ENCODE measurements around the gene PTPRD. TPM values are rescaled to one million over a fixed set of nuclear protein-coding genes. Genes with fewer than 3 reads are reported as not detected.

Gene PTPRD
- total and polyA plus RNA-seq, 2 of the 4 experiments (the other 2 are of a cell fraction) = 0.07 to 0.18 TPM

- H4K8ac ChIP-seq (ENCODE audit: low read depth in 2 of 2, low read length in 2 of 2) = no peak overlapping the region
- H3K9ac ChIP-seq (ENCODE audit: low read depth, low read length) = no peak overlapping the region
- POLR2A ChIA-PET (ENCODE audit: unreplicated experiment) = no interaction called here
These were observed 1754.7 kb downstream of the PTPRD start for GRCh38 chr9:8857926-8858595.

More at GRCh38 chr9:8857926-8858595, 1754.7 kb downstream of the PTPRD start:
- Histone ChIP-seq H3K9me1 (ENCODE audit: insufficient read depth, low read length) (no peaks in the 10 kb centered on the region), H3K27ac (ENCODE audit: insufficient read depth, low read length) (no peak overlapping the region), H2AK5ac (ENCODE audit: low read depth, low read length) (no peak overlapping the region), H3K36me3 (ENCODE audit: control insufficient read depth, insufficient read depth, low read length) (no peaks in the 10 kb centered on the region), H3K4me3 (ENCODE audit: insufficient read depth, low read depth, low read length) (peak overlapping the region; percentile 38; the same call in 1 of the 2 replicates), H2BK120ac (ENCODE audit: low read depth, low read length) (no peak overlapping the region), H3K4me2 (ENCODE audit: low read depth, low read length) (peak overlapping the region; percentile 42; the same call in 1 of the 2 replicates), H3K9me3 (ENCODE audit: control insufficient read depth, insufficient read depth, low read length) (no peaks in the 10 kb centered on the region), H3K23ac (ENCODE audit: low read depth, low read length) (no peak overlapping the region), H2BK15ac (ENCODE audit: low read depth, low read length) (no peak overlapping the region), H3K79me1 (ENCODE audit: low read depth in 1 of 2, low read length in 2 of 2) (no peaks in the 10 kb centered on the region), H2BK20ac (ENCODE audit: low read depth, low read length) (no peak overlapping the region), H3K27me3 (ENCODE audit: control insufficient read depth, insufficient read depth, low read length) (peaks cover 15% of the 10 kb centered on the region; the same call in 1 of the 2 replicates), H3K18ac (ENCODE audit: low read depth, low read length) (no peak overlapping the region), H2AK9ac (replicated peaks; ENCODE audit: low read depth, low read length, poor library complexity) (no peak overlapping the region), H3K4me1 (ENCODE audit: control insufficient read depth, insufficient read depth, low read length) (no peaks in the 10 kb centered on the region), H4K91ac (ENCODE audit: insufficient read depth, low read depth, low read length) (no peak overlapping the region), H2AFZ (replicated peaks; ENCODE audit: low read length, poor library complexity) (peak overlapping the region; percentile 35), H4K5ac (ENCODE audit: low read depth, low read length) (no peak overlapping the region), H4K20me1 (ENCODE audit: insufficient read depth, low read length) (no peaks in the 10 kb centered on the region), H2BK5ac (ENCODE audit: low read depth, low read length, poor library complexity, severe bottlenecking) (no peak overlapping the region), H3K14ac (replicated peaks; ENCODE audit: low read depth, low read length) (no peak overlapping the region), H3K56ac (ENCODE audit: extremely low read depth, insufficient read depth, low read length) (no peak overlapping the region), H3K4ac (ENCODE audit: low read depth, low read length) (no peak overlapping the region)
- dilution Hi-C loops (cut with HindIII; ENCODE audit: low sequenced_read_pairs, unreplicated experiment) (no loop called here), intact Hi-C loops (cut with micrococcal nuclease) (loop anchor here (10.0 kb wide), 1 partner anchor 373 kb away; no protein-coding TSS in a partner anchor), in situ Hi-C loops (cut with MboI; ENCODE audit: low sequenced_read_pairs) (no loop called here)
- CTCF ChIA-PET = no interaction called here
- TF ChIP-seq MAZ (IDR thresholded peaks at IDR 0.05; ENCODE audit: borderline replicate concordance, low read depth, low read length) = no peak
- TF ChIP-seq FOS (IDR thresholded peaks at IDR 0.05; ENCODE audit: low read depth, low read length) = no peak
- no peak for TF ChIP-seq RCOR1 (IDR thresholded peaks at IDR 0.05; ENCODE audit: insufficient replicate concordance, low read length)
- TF ChIP-seq MAFK (IDR thresholded peaks at IDR 0.05; ENCODE audit: low read depth, low read length) = no peak
- no peak for TF ChIP-seq NFE2L2 (IDR thresholded peaks at IDR 0.05; ENCODE audit: low read depth, low read length)
- TF ChIP-seq USF2 (IDR thresholded peaks at IDR 0.05; ENCODE audit: low read depth, low read length) = no peak
- TF ChIP-seq SMC3 (IDR thresholded peaks at IDR 0.05; ENCODE audit: low read depth, low read length) = no peak
- no peak for TF ChIP-seq RAD21 (IDR thresholded peaks at IDR 0.05; ENCODE audit: low read length)
- no peak for TF ChIP-seq CTCF (conservative IDR thresholded peaks at IDR 0.05; ENCODE audit: low read depth, low read length)
- no peak for TF ChIP-seq POLR2A (IDR thresholded peaks at IDR 0.05; ENCODE audit: low read depth, low read length)
- no peak for TF ChIP-seq RFX5 (IDR thresholded peaks at IDR 0.05; ENCODE audit: low read depth, low read length)
- no peak for TF ChIP-seq BHLHE40 (IDR thresholded peaks at IDR 0.05; ENCODE audit: low read depth, low read length)
- TF ChIP-seq, protein P1, sequence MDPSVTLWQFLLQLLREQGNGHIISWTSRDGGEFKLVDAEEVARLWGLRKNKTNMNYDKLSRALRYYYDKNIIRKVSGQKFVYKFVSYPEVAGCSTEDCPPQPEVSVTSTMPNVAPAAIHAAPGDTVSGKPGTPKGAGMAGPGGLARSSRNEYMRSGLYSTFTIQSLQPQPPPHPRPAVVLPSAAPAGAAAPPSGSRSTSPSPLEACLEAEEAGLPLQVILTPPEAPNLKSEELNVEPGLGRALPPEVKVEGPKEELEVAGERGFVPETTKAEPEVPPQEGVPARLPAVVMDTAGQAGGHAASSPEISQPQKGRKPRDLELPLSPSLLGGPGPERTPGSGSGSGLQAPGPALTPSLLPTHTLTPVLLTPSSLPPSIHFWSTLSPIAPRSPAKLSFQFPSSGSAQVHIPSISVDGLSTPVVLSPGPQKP (IDR thresholded peaks at IDR 0.05; ENCODE audit: borderline replicate concordance, low read depth, low read length) = no peak
- no peak for TF ChIP-seq CHD1 (IDR thresholded peaks at IDR 0.05; ENCODE audit: low read depth, low read length)
- WGBS, 2 experiments (ENCODE audit: extremely low coverage in 2 of 2, insufficient read length in 1 of 2) = 0% methylated on average over 13 of the region's 45 CpGs; no CpG with 5 or more reads in 1 of the 2 experiments
- ATAC-seq (ENCODE audit: low read depth) = peak; percentile 84
- BruUV-seq (replicated peaks) = no TSS peak
- no peak for DNase-seq
